ENCODE results near the gene PPP1R18. TPM values are rescaled to one million over a fixed set of nuclear protein-coding genes. Genes with fewer than 3 reads are reported as not detected.
A peak's percentile ranks its signal among the peaks of the same experiment; 100 is the strongest.

Gene PPP1R18
- total and polyA plus RNA-seq, 9 of the 15 experiments (the other 6 are each of a cell fraction or from before 2014, with no cell fraction given): 12.0 to 99.2 (median 42.6) TPM

DNA sequence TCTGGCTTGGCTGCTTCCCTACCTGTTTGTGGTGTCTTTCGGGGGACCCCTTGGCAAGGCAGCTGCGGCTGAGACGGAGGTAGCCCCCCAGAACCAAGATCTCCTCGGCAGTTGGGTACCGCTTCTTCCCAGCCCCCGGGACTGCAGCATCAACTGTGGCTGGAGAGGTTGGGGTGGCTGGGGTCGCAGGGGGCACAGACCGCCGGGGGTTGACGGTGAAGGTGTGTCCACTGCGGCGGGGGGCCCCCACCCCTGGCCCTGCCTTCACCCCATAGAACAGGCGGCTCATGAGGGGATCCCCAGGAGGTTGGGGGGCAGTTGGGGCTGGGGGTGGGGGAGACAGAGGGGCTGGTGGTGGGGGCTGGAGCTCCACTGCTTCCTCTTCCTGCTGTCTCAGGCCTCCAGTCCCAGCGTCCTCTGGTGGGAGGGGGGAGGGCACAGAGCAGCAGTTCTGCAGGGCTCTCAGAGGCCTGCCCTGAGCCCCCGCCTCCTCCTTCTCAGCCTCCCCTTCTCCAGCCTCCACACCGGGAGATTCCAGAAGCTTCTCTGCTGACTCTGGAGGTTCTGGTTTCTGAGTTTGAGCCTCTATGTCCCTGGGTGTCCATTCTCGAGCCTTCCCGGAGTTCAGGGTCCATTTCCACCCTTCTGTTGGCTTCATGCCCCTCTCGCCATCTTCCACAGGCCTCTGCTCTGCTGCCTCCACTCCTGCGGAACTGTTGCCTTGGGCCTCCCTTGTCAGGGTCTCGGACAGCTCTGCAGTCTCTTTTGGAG lies 1.9 kb downstream of the PPP1R18 start (continued):
- TF ChIP-seq MTA1 (IDR thresholded peaks at IDR 0.05; ENCODE audit: borderline replicate concordance) (0 out of 2 replicates have a peak, but pooled peaks have one; percentile 8), KLF1 (tag; IDR thresholded peaks at IDR 0.05) (no peak), SMAD4 (CRISPR knock-in tag; conservative IDR thresholded peaks at IDR 0.05) (0 out of 2 replicates have a peak, but pooled peaks have one; percentile 20), ZNF175 (CRISPR knock-in tag; IDR thresholded peaks at IDR 0.05; ENCODE audit: low read depth) (no peak), CBX8 (IDR thresholded peaks at IDR 0.05; ENCODE audit: borderline replicate concordance, extremely low read depth, low read depth, low read length, poor library complexity, severe bottlenecking) (no peak), MAFG (tag; conservative IDR thresholded peaks at IDR 0.05) (no peak), KDM1A (IDR thresholded peaks at IDR 0.05) (no peak), POLR2H (tag; IDR thresholded peaks at IDR 0.05; ENCODE audit: low read depth) (no peak), RUNX1 (IDR thresholded peaks at IDR 0.05; ENCODE audit: low read depth) (no peak), PHB2 (IDR thresholded peaks at IDR 0.05; ENCODE audit: low read depth) (0 out of 2 replicates have a peak, but pooled peaks have one; percentile 18), HSF4 (CRISPR knock-in tag; IDR thresholded peaks at IDR 0.05; ENCODE audit: borderline replicate concordance) (no peak), TFAM (CRISPR knock-in tag; conservative IDR thresholded peaks at IDR 0.05) (no peak)
- TF ChIP-seq, protein P1, sequence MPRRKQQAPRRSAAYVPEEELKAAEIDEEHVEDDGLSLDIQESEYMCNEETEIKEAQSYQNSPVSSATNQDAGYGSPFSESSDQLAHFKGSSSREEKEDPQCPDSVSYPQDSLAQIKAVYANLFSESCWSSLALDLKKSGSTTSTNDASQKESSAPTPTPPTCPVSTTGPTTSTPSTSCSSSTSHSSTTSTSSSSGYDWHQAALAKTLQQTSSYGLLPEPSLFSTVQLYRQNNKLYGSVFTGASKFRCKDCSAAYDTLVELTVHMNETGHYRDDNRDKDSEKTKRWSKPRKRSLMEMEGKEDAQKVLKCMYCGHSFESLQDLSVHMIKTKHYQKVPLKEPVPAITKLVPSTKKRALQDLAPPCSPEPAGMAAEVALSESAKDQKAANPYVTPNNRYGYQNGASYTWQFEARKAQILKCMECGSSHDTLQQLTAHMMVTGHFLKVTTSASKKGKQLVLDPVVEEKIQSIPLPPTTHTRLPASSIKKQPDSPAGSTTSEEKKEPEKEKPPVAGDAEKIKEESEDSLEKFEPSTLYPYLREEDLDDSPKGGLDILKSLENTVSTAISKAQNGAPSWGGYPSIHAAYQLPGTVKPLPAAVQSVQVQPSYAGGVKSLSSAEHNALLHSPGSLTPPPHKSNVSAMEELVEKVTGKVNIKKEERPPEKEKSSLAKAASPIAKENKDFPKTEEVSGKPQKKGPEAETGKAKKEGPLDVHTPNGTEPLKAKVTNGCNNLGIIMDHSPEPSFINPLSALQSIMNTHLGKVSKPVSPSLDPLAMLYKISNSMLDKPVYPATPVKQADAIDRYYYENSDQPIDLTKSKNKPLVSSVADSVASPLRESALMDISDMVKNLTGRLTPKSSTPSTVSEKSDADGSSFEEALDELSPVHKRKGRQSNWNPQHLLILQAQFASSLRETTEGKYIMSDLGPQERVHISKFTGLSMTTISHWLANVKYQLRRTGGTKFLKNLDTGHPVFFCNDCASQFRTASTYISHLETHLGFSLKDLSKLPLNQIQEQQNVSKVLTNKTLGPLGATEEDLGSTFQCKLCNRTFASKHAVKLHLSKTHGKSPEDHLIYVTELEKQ (CRISPR knock-in tag; IDR thresholded peaks at IDR 0.05): no peak
- TF ChIP-seq, protein P2, sequence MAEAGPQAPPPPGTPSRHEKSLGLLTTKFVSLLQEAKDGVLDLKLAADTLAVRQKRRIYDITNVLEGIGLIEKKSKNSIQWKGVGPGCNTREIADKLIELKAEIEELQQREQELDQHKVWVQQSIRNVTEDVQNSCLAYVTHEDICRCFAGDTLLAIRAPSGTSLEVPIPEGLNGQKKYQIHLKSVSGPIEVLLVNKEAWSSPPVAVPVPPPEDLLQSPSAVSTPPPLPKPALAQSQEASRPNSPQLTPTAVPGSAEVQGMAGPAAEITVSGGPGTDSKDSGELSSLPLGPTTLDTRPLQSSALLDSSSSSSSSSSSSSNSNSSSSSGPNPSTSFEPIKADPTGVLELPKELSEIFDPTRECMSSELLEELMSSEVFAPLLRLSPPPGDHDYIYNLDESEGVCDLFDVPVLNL (CRISPR knock-in tag; IDR thresholded peaks at IDR 0.05; ENCODE audit: low read depth): no peak
- TF ChIP-seq, protein P3, sequence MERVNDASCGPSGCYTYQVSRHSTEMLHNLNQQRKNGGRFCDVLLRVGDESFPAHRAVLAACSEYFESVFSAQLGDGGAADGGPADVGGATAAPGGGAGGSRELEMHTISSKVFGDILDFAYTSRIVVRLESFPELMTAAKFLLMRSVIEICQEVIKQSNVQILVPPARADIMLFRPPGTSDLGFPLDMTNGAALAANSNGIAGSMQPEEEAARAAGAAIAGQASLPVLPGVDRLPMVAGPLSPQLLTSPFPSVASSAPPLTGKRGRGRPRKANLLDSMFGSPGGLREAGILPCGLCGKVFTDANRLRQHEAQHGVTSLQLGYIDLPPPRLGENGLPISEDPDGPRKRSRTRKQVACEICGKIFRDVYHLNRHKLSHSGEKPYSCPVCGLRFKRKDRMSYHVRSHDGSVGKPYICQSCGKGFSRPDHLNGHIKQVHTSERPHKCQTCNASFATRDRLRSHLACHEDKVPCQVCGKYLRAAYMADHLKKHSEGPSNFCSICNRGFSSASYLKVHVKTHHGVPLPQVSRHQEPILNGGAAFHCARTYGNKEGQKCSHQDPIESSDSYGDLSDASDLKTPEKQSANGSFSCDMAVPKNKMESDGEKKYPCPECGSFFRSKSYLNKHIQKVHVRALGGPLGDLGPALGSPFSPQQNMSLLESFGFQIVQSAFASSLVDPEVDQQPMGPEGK (CRISPR knock-in tag; IDR thresholded peaks at IDR 0.05; ENCODE audit: borderline replicate concordance): no peak
- TF ChIP-seq, protein P4, sequence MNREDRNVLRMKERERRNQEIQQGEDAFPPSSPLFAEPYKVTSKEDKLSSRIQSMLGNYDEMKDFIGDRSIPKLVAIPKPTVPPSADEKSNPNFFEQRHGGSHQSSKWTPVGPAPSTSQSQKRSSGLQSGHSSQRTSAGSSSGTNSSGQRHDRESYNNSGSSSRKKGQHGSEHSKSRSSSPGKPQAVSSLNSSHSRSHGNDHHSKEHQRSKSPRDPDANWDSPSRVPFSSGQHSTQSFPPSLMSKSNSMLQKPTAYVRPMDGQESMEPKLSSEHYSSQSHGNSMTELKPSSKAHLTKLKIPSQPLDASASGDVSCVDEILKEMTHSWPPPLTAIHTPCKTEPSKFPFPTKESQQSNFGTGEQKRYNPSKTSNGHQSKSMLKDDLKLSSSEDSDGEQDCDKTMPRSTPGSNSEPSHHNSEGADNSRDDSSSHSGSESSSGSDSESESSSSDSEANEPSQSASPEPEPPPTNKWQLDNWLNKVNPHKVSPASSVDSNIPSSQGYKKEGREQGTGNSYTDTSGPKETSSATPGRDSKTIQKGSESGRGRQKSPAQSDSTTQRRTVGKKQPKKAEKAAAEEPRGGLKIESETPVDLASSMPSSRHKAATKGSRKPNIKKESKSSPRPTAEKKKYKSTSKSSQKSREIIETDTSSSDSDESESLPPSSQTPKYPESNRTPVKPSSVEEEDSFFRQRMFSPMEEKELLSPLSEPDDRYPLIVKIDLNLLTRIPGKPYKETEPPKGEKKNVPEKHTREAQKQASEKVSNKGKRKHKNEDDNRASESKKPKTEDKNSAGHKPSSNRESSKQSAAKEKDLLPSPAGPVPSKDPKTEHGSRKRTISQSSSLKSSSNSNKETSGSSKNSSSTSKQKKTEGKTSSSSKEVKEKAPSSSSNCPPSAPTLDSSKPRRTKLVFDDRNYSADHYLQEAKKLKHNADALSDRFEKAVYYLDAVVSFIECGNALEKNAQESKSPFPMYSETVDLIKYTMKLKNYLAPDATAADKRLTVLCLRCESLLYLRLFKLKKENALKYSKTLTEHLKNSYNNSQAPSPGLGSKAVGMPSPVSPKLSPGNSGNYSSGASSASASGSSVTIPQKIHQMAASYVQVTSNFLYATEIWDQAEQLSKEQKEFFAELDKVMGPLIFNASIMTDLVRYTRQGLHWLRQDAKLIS (CRISPR knock-in tag; IDR thresholded peaks at IDR 0.05): no peak
